HCT116 (cell line): ENCODE measurements around the gene GALNT7. TPM values are rescaled to one million over a fixed set of nuclear protein-coding genes. Genes with fewer than 3 reads are reported as not detected.

ENCODE experiments used
- ATAC-seq: fragments of 200-7000 bp; cut with Tn5 transposase; 2 replicates; pipeline ENCODE4 v1.9.1; 2020; ENCODE audit warnings: mild to moderate bottlenecking, moderate library complexity
- BruUV-seq: library from RNA; stranded (reverse); fragments of 400-500 nt; replicated peaks from 2 replicates; lab custom pipeline; 2021; lab: Mats Ljungman, UMichigan
- CTCF ChIA-PET: fragments of 300-600 bp; sonication (Branson Sonifier 250); formaldehyde crosslinking; loops from one replicate; lab custom pipeline; 2021; ENCODE audit warnings: antibody characterized with exemption; lab: Charles Lee
- POLR2A ChIA-PET: fragments of 300-600, 350-600 bp; sonication (Branson Sonifier 250); formaldehyde crosslinking; loops from one replicate; lab custom pipeline; 2021; ENCODE audit warnings: antibody characterized with exemption; lab: Charles Lee
- RAD21 ChIA-PET, 2 experiments: fragments of 300-600 bp; sonication (Branson Sonifier 250); formaldehyde crosslinking; loops; one replicate each; lab custom pipeline; 2023; ENCODE audit warnings: low total read pairs in 2 of 2; ENCODE audit not compliant: uncharacterized antibody in 2 of 2, unreplicated experiment in 2 of 2, low non-redundant PET in 1 of 2; lab: Charles Lee
- DNase-seq: peaks from one replicate; pipeline ENCODE4 v3.0.0-alpha.2; 2010; ENCODE audit warnings: low read depth, low spot score
- H2AFZ ChIP-seq: fragments of 200-600 bp; shearing (Covaris generic), sonication (generic); 2 replicates; pipeline ENCODE4 v1.6.1; 2017; ENCODE audit warnings: low read depth, mixed run types, mixed read lengths, antibody characterized with exemption, low read length; ENCODE audit not compliant: poor library complexity, severe bottlenecking
- H3K27ac ChIP-seq: 2 replicates; pipeline ENCODE4 v1.5.1; 2012; ENCODE audit warnings: low read depth, low read length
- H3K27me3 ChIP-seq: fragments of 200-600 bp; sonication (generic); 2 replicates; pipeline ENCODE4 v1.6.1; 2016; ENCODE audit warnings: mixed run types, low read length, mixed read lengths; ENCODE audit not compliant: insufficient read depth
- H3K36me3 ChIP-seq, 2 experiments: fragments of 200-500 bp in 1 of 2; fragments of 200-600 bp in 1 of 2; sonication (Bioruptor generic) in 1 of 2; sonication (generic) in 1 of 2; 2 replicates each; pipeline versions ENCODE4 v1.5.1 to v1.6.1; 2014 to 2016; ENCODE audit warnings: low read length in 2 of 2, inconsistent platforms in 1 of 2, mixed read lengths in 1 of 2, mixed run types in 1 of 2; ENCODE audit not compliant: insufficient read depth in 2 of 2, control insufficient read depth in 1 of 2
- H3K4me1 ChIP-seq, 2 experiments: fragments of 200-600 bp in 1 of 2; sonication (generic) in 1 of 2; 2 replicates each; pipeline versions ENCODE4 v1.5.1 to v1.6.1; 2012 to 2017; ENCODE audit warnings: low read length in 2 of 2, inconsistent platforms in 1 of 2, mild to moderate bottlenecking in 1 of 2, mixed read lengths in 1 of 2, mixed run types in 1 of 2, moderate library complexity in 1 of 2; ENCODE audit not compliant: insufficient read depth in 2 of 2, control insufficient read depth in 1 of 2
- H3K4me2 ChIP-seq: fragments of 200-600 bp; sonication (generic); 2 replicates; pipeline ENCODE4 v1.6.1; 2017; ENCODE audit warnings: mixed run types, low read length, mixed read lengths
- H3K4me3 ChIP-seq, 2 experiments: fragments of 200-600 bp in 1 of 2; sonication (generic) in 1 of 2; replicated peaks in 1 of 2; 2 replicates each; pipeline ENCODE4 v1.5.1; 2011 to 2016; ENCODE audit warnings: low read length in 2 of 2, control low read depth in 1 of 2, low read depth in 1 of 2, mild to moderate bottlenecking in 1 of 2, mixed read lengths in 1 of 2, mixed run types in 1 of 2
- H3K79me2 ChIP-seq: fragments of 200-600 bp; sonication (generic); 2 replicates; pipeline ENCODE4 v1.6.1; 2017; ENCODE audit warnings: mild to moderate bottlenecking, mixed run types, low read length, moderate library complexity, mixed read lengths; ENCODE audit not compliant: insufficient read depth
- H3K9ac ChIP-seq: fragments of 200-600 bp; sonication (generic); 2 replicates; pipeline ENCODE4 v1.6.1; 2016; ENCODE audit warnings: low read length, mixed read lengths
- H3K9me2 ChIP-seq: fragments of 200-600 bp; sonication (generic), shearing (Covaris generic); 2 replicates; pipeline ENCODE4 v1.6.1; 2017; ENCODE audit warnings: mixed run types, mild to moderate bottlenecking, moderate library complexity; ENCODE audit not compliant: insufficient read depth
- H3K9me3 ChIP-seq, 2 experiments: fragments of 200-500 bp in 1 of 2; fragments of 200-600 bp in 1 of 2; sonication (Bioruptor generic) in 1 of 2; sonication (generic) in 1 of 2; 2 replicates each; pipeline ENCODE4 v1.6.1; 2014 to 2017; ENCODE audit warnings: low read length in 2 of 2, mixed read lengths in 2 of 2, inconsistent platforms in 1 of 2, low read depth in 1 of 2, mild to moderate bottlenecking in 1 of 2, mixed run types in 1 of 2, moderate library complexity in 1 of 2; ENCODE audit not compliant: control insufficient read depth in 1 of 2, insufficient read depth in 1 of 2
- H4K20me1 ChIP-seq: fragments of 200-600 bp; sonication (generic), shearing (Covaris generic); 2 replicates; pipeline ENCODE4 v1.6.1; 2017; ENCODE audit warnings: mixed run types, mild to moderate bottlenecking, moderate library complexity; ENCODE audit not compliant: insufficient read depth
- CBX3 ChIP-seq: IDR thresholded peaks from 2 replicates; pipeline ENCODE4 v1.6.1; 2012; ENCODE audit warnings: low read depth
- CEBPB ChIP-seq: IDR thresholded peaks from 2 replicates; pipeline ENCODE4 v1.6.1; 2012; ENCODE audit warnings: low read depth
- ELF1 ChIP-seq: IDR thresholded peaks from 2 replicates; pipeline ENCODE4 v1.6.1; 2012; ENCODE audit warnings: low read depth, borderline replicate concordance
- JUND ChIP-seq: IDR thresholded peaks from 2 replicates; pipeline ENCODE4 v1.6.1; 2012
- POLR2A ChIP-seq: IDR thresholded peaks from 2 replicates; pipeline ENCODE4 v1.7.0; 2011; ENCODE audit warnings: borderline replicate concordance; ENCODE audit not compliant: insufficient read depth, insufficient read length; ENCODE audit errors: extremely low read depth
- TCF7L2 ChIP-seq: IDR thresholded peaks from 2 replicates; pipeline ENCODE4 v1.7.0; 2011; ENCODE audit warnings: borderline replicate concordance, inconsistent platforms; ENCODE audit not compliant: insufficient read depth, insufficient read length; ENCODE audit errors: extremely low read depth
- YY1 ChIP-seq: IDR thresholded peaks from 2 replicates; pipeline ENCODE4 v1.6.1; 2011; ENCODE audit warnings: low read length, low read depth, moderate library complexity, mild to moderate bottlenecking; ENCODE audit not compliant: insufficient replicate concordance; ENCODE audit errors: extremely low read depth
- intact Hi-C: fragments of 100-400 bp; cut with micrococcal nuclease; formaldehyde crosslinking; loops from 2 replicates; pipeline ENCODE4 v1.10.0; 2022
- total RNA-seq: library from RNA; stranded (reverse); gene quantifications from one replicate; pipeline ENCODE4 v1.2.1, GENCODE V29; 2021; ENCODE audit not compliant: unreplicated experiment
- TF ChIP-seq, protein P1 (sequence below): IDR thresholded peaks from 2 replicates; pipeline ENCODE4 v1.6.1; 2011; ENCODE audit warnings: mild to moderate bottlenecking, low read length, moderate library complexity; ENCODE audit not compliant: insufficient replicate concordance; ENCODE audit errors: extremely low read depth
- TF ChIP-seq, protein P2 (sequence below), 3 experiments: fragments of 200-600 bp in 1 of 3; sonication (generic) in 1 of 3; IDR thresholded peaks in 2 of 3; conservative IDR thresholded peaks in 1 of 3; 2 replicates each; pipeline ENCODE4 v1.5.1; 2012 to 2017; ENCODE audit warnings: low read depth in 2 of 3, low read length in 2 of 3, antibody characterized with exemption in 1 of 3, borderline replicate concordance in 1 of 3, control low read depth in 1 of 3, mild to moderate bottlenecking in 1 of 3, mixed read lengths in 1 of 3, mixed run types in 1 of 3, moderate library complexity in 1 of 3; ENCODE audit not compliant: insufficient read depth in 1 of 3
- TF ChIP-seq, protein P3 (sequence below): IDR thresholded peaks from 2 replicates; pipeline ENCODE4 v1.6.1; 2012

GALNT7 gene
- total RNA-seq, 1 experiment from 2014 or later, result 21.3 TPM

DNA sequence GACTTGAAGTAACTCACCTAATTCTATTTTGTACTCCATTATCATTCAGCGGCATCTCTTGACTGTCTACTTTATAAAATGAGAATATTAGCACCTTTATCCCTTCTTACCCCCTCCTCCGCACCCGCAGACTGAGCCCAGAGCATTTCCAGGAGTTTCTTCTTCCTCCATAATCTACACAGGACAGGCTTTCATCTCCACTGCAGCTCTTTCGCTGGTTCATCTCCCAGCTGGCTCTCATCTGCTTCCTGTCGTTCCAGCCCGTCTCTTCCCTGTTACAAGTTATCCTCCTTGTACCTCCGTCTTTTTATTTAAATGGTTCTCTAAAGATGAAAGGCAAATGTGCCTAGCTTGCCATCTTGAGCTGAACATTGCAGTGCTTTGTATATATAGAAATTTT, 39.8 kb downstream of the GALNT7 start:
- BruUV-seq, result no TSS peak
- ChIA-PET CTCF (interaction anchor here (1.0 kb wide), 1 partner anchor 9 kb away, joined by 3 read pairs; no protein-coding TSS in a partner anchor), POLR2A (no interaction called here), RAD21 (no interaction called here)
- Histone ChIP-seq H3K9ac (no peak overlapping the region), H3K79me2 (peaks cover 58% of the 10 kb centered on the region), H3K9me3 (no peaks in the 10 kb centered on the region), H3K4me3 (no peak overlapping the region), H3K4me2 (no peak overlapping the region), H3K36me3 (no peaks in the 10 kb centered on the region), H4K20me1 (no peaks in the 10 kb centered on the region), H2AFZ (no peak overlapping the region), H3K27me3 (no peaks in the 10 kb centered on the region), H3K9me2 (no peaks in the 10 kb centered on the region)
- intact Hi-C loops, result no loop called here
- DNase-seq, result no peak
- no peak for ATAC-seq
- no peak for TF ChIP-seq TCF7L2
- no peak for TF ChIP-seq YY1
- TF ChIP-seq JUND, result no peak
- TF ChIP-seq CEBPB, result no peak
- TF ChIP-seq POLR2A, result no peak
- TF ChIP-seq, protein P1, sequence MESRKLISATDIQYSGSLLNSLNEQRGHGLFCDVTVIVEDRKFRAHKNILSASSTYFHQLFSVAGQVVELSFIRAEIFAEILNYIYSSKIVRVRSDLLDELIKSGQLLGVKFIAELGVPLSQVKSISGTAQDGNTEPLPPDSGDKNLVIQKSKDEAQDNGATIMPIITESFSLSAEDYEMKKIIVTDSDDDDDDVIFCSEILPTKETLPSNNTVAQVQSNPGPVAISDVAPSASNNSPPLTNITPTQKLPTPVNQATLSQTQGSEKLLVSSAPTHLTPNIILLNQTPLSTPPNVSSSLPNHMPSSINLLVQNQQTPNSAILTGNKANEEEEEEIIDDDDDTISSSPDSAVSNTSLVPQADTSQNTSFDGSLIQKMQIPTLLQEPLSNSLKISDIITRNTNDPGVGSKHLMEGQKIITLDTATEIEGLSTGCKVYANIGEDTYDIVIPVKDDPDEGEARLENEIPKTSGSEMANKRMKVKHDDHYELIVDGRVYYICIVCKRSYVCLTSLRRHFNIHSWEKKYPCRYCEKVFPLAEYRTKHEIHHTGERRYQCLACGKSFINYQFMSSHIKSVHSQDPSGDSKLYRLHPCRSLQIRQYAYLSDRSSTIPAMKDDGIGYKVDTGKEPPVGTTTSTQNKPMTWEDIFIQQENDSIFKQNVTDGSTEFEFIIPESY, result no peak
- TF ChIP-seq, protein P2, sequence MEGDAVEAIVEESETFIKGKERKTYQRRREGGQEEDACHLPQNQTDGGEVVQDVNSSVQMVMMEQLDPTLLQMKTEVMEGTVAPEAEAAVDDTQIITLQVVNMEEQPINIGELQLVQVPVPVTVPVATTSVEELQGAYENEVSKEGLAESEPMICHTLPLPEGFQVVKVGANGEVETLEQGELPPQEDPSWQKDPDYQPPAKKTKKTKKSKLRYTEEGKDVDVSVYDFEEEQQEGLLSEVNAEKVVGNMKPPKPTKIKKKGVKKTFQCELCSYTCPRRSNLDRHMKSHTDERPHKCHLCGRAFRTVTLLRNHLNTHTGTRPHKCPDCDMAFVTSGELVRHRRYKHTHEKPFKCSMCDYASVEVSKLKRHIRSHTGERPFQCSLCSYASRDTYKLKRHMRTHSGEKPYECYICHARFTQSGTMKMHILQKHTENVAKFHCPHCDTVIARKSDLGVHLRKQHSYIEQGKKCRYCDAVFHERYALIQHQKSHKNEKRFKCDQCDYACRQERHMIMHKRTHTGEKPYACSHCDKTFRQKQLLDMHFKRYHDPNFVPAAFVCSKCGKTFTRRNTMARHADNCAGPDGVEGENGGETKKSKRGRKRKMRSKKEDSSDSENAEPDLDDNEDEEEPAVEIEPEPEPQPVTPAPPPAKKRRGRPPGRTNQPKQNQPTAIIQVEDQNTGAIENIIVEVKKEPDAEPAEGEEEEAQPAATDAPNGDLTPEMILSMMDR (IDR thresholded peaks at IDR 0.05 in 2 of 3, conservative IDR thresholded peaks at IDR 0.05 in 1 of 3; ENCODE audit: borderline replicate concordance in 1 of 3, insufficient read depth in 1 of 3, low read depth in 2 of 3, low read length in 2 of 3), result no peak
- TF ChIP-seq, protein P3, sequence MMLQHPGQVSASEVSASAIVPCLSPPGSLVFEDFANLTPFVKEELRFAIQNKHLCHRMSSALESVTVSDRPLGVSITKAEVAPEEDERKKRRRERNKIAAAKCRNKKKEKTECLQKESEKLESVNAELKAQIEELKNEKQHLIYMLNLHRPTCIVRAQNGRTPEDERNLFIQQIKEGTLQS, result no peak
- no peak for TF ChIP-seq CBX3
- TF ChIP-seq ELF1, result no peak
- TF ChIP-seq, all 23 proteins: peak for 0
- peaks cover 39 to 55% of the 10 kb centered on the region in 2 experiments for H3K4me1 ChIP-seq
- H3K27ac ChIP-seq, result no peak overlapping the region
